SHP77 (cell line): ENCODE results near the gene TRAIP.

ENCODE experiments used
- DNase-seq, 2 experiments: peaks; one replicate each; lab custom pipeline; 2025; lab: John Stamatoyannopoulos, UW

TRAIP gene

GRCh38 chr3:49876567-49876966, 20.2 kb upstream of the TRAIP start:
- no peak for DNase-seq

- no peak for DNase-seq
These were observed 17.3 kb upstream of the TRAIP start for GRCh38 chr3:49873623-49874022.

- DNase-seq, result no peak
These were observed 16.5 kb upstream of the TRAIP start for GRCh38 chr3:49872801-49873281.

GRCh38 chr3:49871531-49872153, 15.3 kb upstream of the TRAIP start:
- DNase-seq, result no peak

- DNase-seq, result no peak
These were observed 13.3 kb upstream of the TRAIP start, which contains the start of gene CAMKV for GRCh38 chr3:49869525-49870126. CAMKV (minus strand) TSS chr3:49869906; CDS start chr3:49862388, 7,518 bp downstream.

GRCh38 chr3:49868862-49869466, 12.6 kb upstream of the TRAIP start:
- no peak for DNase-seq

GRCh38 chr3:49867871-49868321, 11.5 kb upstream of the TRAIP start:
- DNase-seq, result no peak

GRCh38 chr3:49867400-49867799, 11.0 kb upstream of the TRAIP start:
- no peak for DNase-seq

- no peak for DNase-seq
These were observed 8.9 kb upstream of the TRAIP start for GRCh38 chr3:49865198-49865784.

- DNase-seq, result no peak
These were observed 8.1 kb upstream of the TRAIP start for GRCh38 chr3:49864505-49864904.

GRCh38 chr3:49859576-49860305, 3.4 kb upstream of the TRAIP start:
- DNase-seq, result no peak

- DNase-seq, result no peak
These were observed 702 bp downstream of the TRAIP start for GRCh38 chr3:49855662-49856061.

- no peak for DNase-seq
These were observed 10.7 kb downstream of the TRAIP start for GRCh38 chr3:49845694-49846093.

- no peak for DNase-seq
These were observed 11.7 kb downstream of the TRAIP start for GRCh38 chr3:49844464-49845183.

- DNase-seq, result no peak
These were observed 13.4 kb downstream of the TRAIP start for GRCh38 chr3:49842843-49843517.

GRCh38 chr3:49841806-49842205, 14.6 kb downstream of the TRAIP start:
- no peak for DNase-seq

- peak in 1 of 2 experiments; percentile 8 for DNase-seq
These were observed 15.2 kb downstream of the TRAIP start for GRCh38 chr3:49841126-49841696.

- no peak for DNase-seq
These were observed 16.0 kb downstream of the TRAIP start for GRCh38 chr3:49840388-49840787.

GRCh38 chr3:49839193-49839809, 17.1 kb downstream of the TRAIP start:
- peak; percentile 41 to 69 for DNase-seq

GRCh38 chr3:49831341-49831740, 25.0 kb downstream of the TRAIP start:
- no peak for DNase-seq
